Stimulated activated CD8-positive, alpha-beta memory T cell treated with anti-CD3 and anti-CD28 coated beads, Interleukin-4, amount 100 ng/mL, for 48 hours (primary cell): ENCODE data around the gene DKKL1.
A peak's percentile ranks its signal among the peaks of the same experiment; 100 is the strongest.

ENCODE experiments used
- DNase-seq: peaks from one replicate; pipeline ENCODE4 v3.0.0-alpha.2; 2020

The DKKL1 gene

GRCh38 chr19:49422407-49423070 lies 58.9 kb downstream of the DKKL1 start:
- peak; percentile 74 for DNase-seq

GRCh38 chr19:49423071-49423984 lies 59.7 kb downstream of the DKKL1 start, which contains the start of gene PTH2:
Gene PTH2, minus strand, starts transcription at chr19:49423441. Its CDS starts 102 bp downstream, at chr19:49423339.
- DNase-seq, result no peak

- no peak for DNase-seq
These were observed 60.3 kb downstream of the DKKL1 start for GRCh38 chr19:49423985-49424303.
